B cell (primary cell): ENCODE measurements around the gene LBX2. TPM values are rescaled to one million over a fixed set of nuclear protein-coding genes. Genes with fewer than 3 reads are reported as not detected.
A peak's percentile ranks its signal among the peaks of the same experiment; 100 is the strongest.

ENCODE experiments used
- ATAC-seq: fragments of 200-7000 bp; cut with Tn5 transposase; one replicate; pipeline ENCODE4 v1.10.0; 2021; ENCODE audit warnings: low read depth, mild to moderate bottlenecking, moderate number of reproducible peaks, moderate library complexity
- CTCF ChIA-PET: fragments of 350-600 bp; sonication (Branson Sonifier 250); formaldehyde crosslinking; loops from one replicate; lab custom pipeline; 2021; ENCODE audit warnings: antibody characterized with exemption, inconsistent platforms; lab: Charles Lee
- POLR2A ChIA-PET: fragments of 350-600 bp; sonication (Branson Sonifier 250); formaldehyde crosslinking; loops from one replicate; lab custom pipeline; 2021; ENCODE audit warnings: antibody characterized with exemption; lab: Charles Lee
- DNase-seq: peaks from one replicate; pipeline ENCODE4 v3.0.0; 2013
- H2AFZ ChIP-seq: 2 replicates; pipeline ENCODE4 v1.6.1; 2012; ENCODE audit warnings: mild to moderate bottlenecking, low read depth, low read length; ENCODE audit not compliant: insufficient read depth, poor library complexity, severe bottlenecking
- H3K27ac ChIP-seq, 2 donors: 1 replicate in 1 of 2; 2 replicates in 1 of 2; pipeline ENCODE4 v1.5.1; 2012 to 2013; ENCODE audit warnings: low read length in 2 of 2, mild to moderate bottlenecking in 2 of 2, moderate library complexity in 1 of 2
- H3K27me3 ChIP-seq, 4 experiments: fragments of 200-600 bp in 1 of 4; sonication (generic) in 1 of 4; replicated peaks in 1 of 4; 1 replicate in 2 of 4; 2 replicates in 2 of 4; pipeline versions ENCODE4 v1.6.1 to v1.7.0; 2013 to 2016; ENCODE audit warnings: low read length in 3 of 4, mild to moderate bottlenecking in 2 of 4, mixed read lengths in 1 of 4, moderate library complexity in 1 of 4; ENCODE audit not compliant: insufficient read depth in 4 of 4, control insufficient read depth in 3 of 4; ENCODE audit errors: control extremely low read depth in 1 of 4
- H3K36me3 ChIP-seq, 2 experiments: replicated peaks in 1 of 2; 1 replicate in 1 of 2; 2 replicates in 1 of 2; pipeline versions ENCODE4 v1.6.1 to v1.7.1; 2013; ENCODE audit warnings: low read length in 1 of 2; ENCODE audit not compliant: insufficient read depth in 2 of 2, control insufficient read depth in 1 of 2; ENCODE audit errors: control extremely low read depth in 1 of 2, extremely low read depth in 1 of 2
- H3K4me1 ChIP-seq, 2 donors: fragments of 200-600 bp in 1 of 2; sonication (generic) in 1 of 2; 1 replicate in 1 of 2; 2 replicates in 1 of 2; pipeline versions ENCODE4 v1.5.1 to v1.6.1; 2013 to 2017; ENCODE audit warnings: low read length in 2 of 2; ENCODE audit not compliant: control insufficient read depth in 2 of 2, insufficient read depth in 2 of 2
- H3K4me2 ChIP-seq: replicated peaks from 2 replicates; pipeline ENCODE3; 2012; ENCODE audit warnings: mild to moderate bottlenecking, low read depth, low read length; ENCODE audit not compliant: poor library complexity, severe bottlenecking
- H3K4me3 ChIP-seq, 5 experiments: fragments of 200-600 bp in 1 of 5; sonication (generic) in 1 of 5; 1 replicate in 3 of 5; 2 replicates in 2 of 5; pipeline versions ENCODE4 v1.5.1 to v1.7.0; 2011 to 2016; ENCODE audit warnings: low read length in 4 of 5, mild to moderate bottlenecking in 4 of 5, low read depth in 2 of 5, control low read depth in 1 of 5, moderate library complexity in 1 of 5; ENCODE audit not compliant: insufficient read depth in 1 of 5; ENCODE audit errors: control extremely low read depth in 1 of 5, extremely low read depth in 1 of 5
- H3K79me2 ChIP-seq: fragments of 200-600 bp; sonication (generic); one replicate; pipeline ENCODE4 v1.6.0; 2016; ENCODE audit warnings: low read length; ENCODE audit not compliant: control insufficient read depth, insufficient read depth
- H3K9ac ChIP-seq: fragments of 200-600 bp; sonication (generic); 2 replicates; pipeline ENCODE4 v1.6.1; 2017; ENCODE audit warnings: mild to moderate bottlenecking, low read length, moderate library complexity
- H3K9me3 ChIP-seq, 3 donors: one replicate each; pipeline versions ENCODE4 v1.6.1 to v1.7.1; 2013; ENCODE audit warnings: low read length in 2 of 3; ENCODE audit not compliant: control insufficient read depth in 2 of 3, insufficient read depth in 1 of 3; ENCODE audit errors: control extremely low read depth in 1 of 3
- H4K20me1 ChIP-seq: 2 replicates; pipeline ENCODE4 v1.6.0; 2012; ENCODE audit warnings: mild to moderate bottlenecking, low read length; ENCODE audit not compliant: insufficient read depth, control insufficient read depth, poor library complexity, severe bottlenecking
- H3K27ac Mint-ChIP-seq: one replicate; pipeline ENCODE4 v1.8.0; 2021; ENCODE audit warnings: mixed read lengths
- H3K27me3 Mint-ChIP-seq: one replicate; pipeline ENCODE4 v1.8.0; 2021; ENCODE audit warnings: mixed read lengths
- H3K4me1 Mint-ChIP-seq: one replicate; pipeline ENCODE4 v1.8.0; 2021; ENCODE audit warnings: mixed read lengths
- H3K4me3 Mint-ChIP-seq: one replicate; pipeline ENCODE4 v1.8.0; 2021; ENCODE audit warnings: mixed read lengths
- H3K9me3 Mint-ChIP-seq: one replicate; pipeline ENCODE4 v1.8.0; 2022; ENCODE audit warnings: mixed read lengths; ENCODE audit not compliant: insufficient read depth
- EZH2 ChIP-seq: IDR thresholded peaks from 2 replicates; pipeline ENCODE4 v1.6.1; 2012; ENCODE audit warnings: borderline replicate concordance, low read depth, mild to moderate bottlenecking, moderate library complexity, low read length; ENCODE audit not compliant: insufficient read depth, poor library complexity, severe bottlenecking
- WGBS: methylation state at CpG from one replicate; pipeline ENCODE4 v1.1.5; 2013; ENCODE audit warnings: missing lambda C conversion rate; ENCODE audit not compliant: insufficient coverage; 5-methylcytosine and 5-hydroxymethylcytosine counted together
- intact Hi-C: fragments of 100-400 bp; cut with micrococcal nuclease; formaldehyde crosslinking; loops from one replicate; pipeline ENCODE4 v1.10.0; 2022
- polyA minus RNA-seq: library from RNA; depleted of rRNA, polyadenylated mRNA; stranded (reverse); fragments of >200 nt; gene quantifications from 2 replicates; pipeline ENCODE4 v1.2.3, GENCODE V29; 2012
- polyA plus RNA-seq: library from polyadenylated mRNA; depleted of rRNA; stranded (reverse); fragments of >200 nt; gene quantifications from 2 replicates; pipeline ENCODE4 v1.2.3, GENCODE V29; 2012
- total RNA-seq, 2 donors: library from RNA; stranded (reverse); fragments of 120-200 nt in 1 of 2; gene quantifications; 1 replicate in 1 of 2; 2 replicates in 1 of 2; pipeline versions ENCODE4 v1.2.3 to v1.2.4, GENCODE V29; 2013 to 2022
- TF ChIP-seq, protein P1 (sequence below): fragments of 200-600 bp; IDR thresholded peaks from one replicate; pipeline ENCODE4 v1.8.0; 2022; ENCODE audit warnings: antibody characterized with exemption, mild to moderate bottlenecking

LBX2 gene, protein sequence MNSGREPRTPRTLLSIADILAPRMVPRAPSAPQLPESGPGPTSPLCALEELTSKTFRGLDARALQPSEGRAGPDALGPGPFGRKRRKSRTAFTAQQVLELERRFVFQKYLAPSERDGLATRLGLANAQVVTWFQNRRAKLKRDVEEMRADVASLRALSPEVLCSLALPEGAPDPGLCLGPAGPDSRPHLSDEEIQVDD
- 0.97 and 2.0 TPM in 2 replicates for total RNA-seq
- 0.12 TPM for total RNA-seq (2013)
- polyA plus RNA-seq, result 1.1 TPM in 1 of 2 replicates, not detected in the other
- not detected in 2 replicates for polyA minus RNA-seq

DNA sequence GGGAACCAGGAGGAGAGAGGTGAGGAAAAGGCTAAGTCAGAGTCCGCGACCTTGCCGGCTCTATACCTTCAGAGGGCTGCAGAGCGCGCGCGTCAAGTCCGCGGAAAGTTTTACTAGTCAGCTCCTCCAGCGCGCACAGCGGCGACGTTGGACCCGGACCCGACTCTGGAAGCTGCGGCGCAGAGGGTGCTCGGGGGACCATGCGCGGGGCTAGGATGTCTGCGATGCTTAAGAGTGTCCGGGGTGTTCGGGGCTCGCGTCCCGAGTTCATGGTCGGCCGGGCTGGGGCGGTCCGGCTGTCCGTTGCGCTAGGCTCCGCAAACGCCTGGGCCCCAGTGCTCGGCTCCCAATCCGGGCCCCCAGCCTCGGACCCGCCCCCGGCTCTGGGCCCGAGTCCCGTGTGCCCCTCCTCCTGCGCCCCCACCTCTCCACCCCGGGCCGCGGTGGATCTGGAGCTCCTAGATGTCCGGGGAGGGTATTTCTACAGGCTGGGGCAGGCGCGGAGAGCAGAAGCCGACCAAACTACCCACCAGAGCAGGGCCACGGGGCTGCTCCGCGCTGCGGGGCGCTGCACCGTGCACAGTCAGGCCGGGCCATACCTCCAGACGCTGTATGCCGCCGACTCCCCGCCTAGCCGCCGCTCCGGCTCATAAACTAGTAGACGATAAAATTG, at the start of gene LBX2:
TSS of gene LBX2 (minus strand) at position 337 of the 673 bp plus-strand sequence. CDS start at position 271, 66 bp downstream.
- H4K20me1 ChIP-seq, result no peaks in the 10 kb centered on the region
- no peaks in the 10 kb centered on the region for H3K79me2 ChIP-seq
- peaks cover 52% of the 10 kb centered on the region for H3K4me1 Mint-ChIP-seq
- H3K9ac ChIP-seq, result peak within 1 kb of the TSS; percentile 70
- peak within 1 kb of the TSS; percentile 64 for H3K27ac Mint-ChIP-seq
- H3K27ac ChIP-seq, result no peak within 1 kb of the TSS
- intact Hi-C loops, result loop anchor here (5.0 kb wide), 1 partner anchor 33 kb away; no protein-coding TSS in a partner anchor
- CTCF ChIA-PET, result interaction anchor here (1.7 to 3.0 kb wide), 2 partner anchors 14 to 87 kb away, joined by 4 to 11 read pairs; no protein-coding TSS in a partner anchor
- H3K4me2 ChIP-seq, result peak within 1 kb of the TSS; percentile 91
- H3K9me3 ChIP-seq, result peaks cover 0 to 31% (median 0%) of the 10 kb centered on the region in 3 donors
- POLR2A ChIA-PET, result interaction anchor here (0.6 to 1.9 kb wide), 4 partner anchors 8 to 124 kb away, joined by 3 to 7 read pairs (median 4); partner anchors contain the start of gene PCGF1
- WGBS, result 5% methylated on average over 59 of the region's 65 CpGs
- ATAC-seq (no peak), DNase-seq (peak; percentile 61)
- peak within 1 kb of the TSS; percentile 64 for H2AFZ ChIP-seq
- H3K4me3 ChIP-seq, result peak within 1 kb of the TSS; percentile 26 to 69 (median 38)
- peak within 1 kb of the TSS; percentile 92 for H3K4me3 Mint-ChIP-seq
- no peaks in the 10 kb centered on the region for H3K9me3 Mint-ChIP-seq
- peaks cover 57% of the 10 kb centered on the region for H3K27me3 Mint-ChIP-seq
- peaks cover 0 to 74% (median 38%) of the 10 kb centered on the region in 4 experiments for H3K27me3 ChIP-seq
- H3K36me3 ChIP-seq, result peaks cover 0 to 2% of the 10 kb centered on the region in 2 experiments
- H3K4me1 ChIP-seq, result peaks cover 49 to 54% of the 10 kb centered on the region in 2 donors
- TF ChIP-seq EZH2, result peak; percentile 81
- TF ChIP-seq, protein P1, sequence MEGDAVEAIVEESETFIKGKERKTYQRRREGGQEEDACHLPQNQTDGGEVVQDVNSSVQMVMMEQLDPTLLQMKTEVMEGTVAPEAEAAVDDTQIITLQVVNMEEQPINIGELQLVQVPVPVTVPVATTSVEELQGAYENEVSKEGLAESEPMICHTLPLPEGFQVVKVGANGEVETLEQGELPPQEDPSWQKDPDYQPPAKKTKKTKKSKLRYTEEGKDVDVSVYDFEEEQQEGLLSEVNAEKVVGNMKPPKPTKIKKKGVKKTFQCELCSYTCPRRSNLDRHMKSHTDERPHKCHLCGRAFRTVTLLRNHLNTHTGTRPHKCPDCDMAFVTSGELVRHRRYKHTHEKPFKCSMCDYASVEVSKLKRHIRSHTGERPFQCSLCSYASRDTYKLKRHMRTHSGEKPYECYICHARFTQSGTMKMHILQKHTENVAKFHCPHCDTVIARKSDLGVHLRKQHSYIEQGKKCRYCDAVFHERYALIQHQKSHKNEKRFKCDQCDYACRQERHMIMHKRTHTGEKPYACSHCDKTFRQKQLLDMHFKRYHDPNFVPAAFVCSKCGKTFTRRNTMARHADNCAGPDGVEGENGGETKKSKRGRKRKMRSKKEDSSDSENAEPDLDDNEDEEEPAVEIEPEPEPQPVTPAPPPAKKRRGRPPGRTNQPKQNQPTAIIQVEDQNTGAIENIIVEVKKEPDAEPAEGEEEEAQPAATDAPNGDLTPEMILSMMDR, result no peak
